ENCODE results near the gene CILP2.

GRCh38 chr19:19508217-19508616 is 29.8 kb upstream of the CILP2 start:
- TF ChIP-seq, protein P1, sequence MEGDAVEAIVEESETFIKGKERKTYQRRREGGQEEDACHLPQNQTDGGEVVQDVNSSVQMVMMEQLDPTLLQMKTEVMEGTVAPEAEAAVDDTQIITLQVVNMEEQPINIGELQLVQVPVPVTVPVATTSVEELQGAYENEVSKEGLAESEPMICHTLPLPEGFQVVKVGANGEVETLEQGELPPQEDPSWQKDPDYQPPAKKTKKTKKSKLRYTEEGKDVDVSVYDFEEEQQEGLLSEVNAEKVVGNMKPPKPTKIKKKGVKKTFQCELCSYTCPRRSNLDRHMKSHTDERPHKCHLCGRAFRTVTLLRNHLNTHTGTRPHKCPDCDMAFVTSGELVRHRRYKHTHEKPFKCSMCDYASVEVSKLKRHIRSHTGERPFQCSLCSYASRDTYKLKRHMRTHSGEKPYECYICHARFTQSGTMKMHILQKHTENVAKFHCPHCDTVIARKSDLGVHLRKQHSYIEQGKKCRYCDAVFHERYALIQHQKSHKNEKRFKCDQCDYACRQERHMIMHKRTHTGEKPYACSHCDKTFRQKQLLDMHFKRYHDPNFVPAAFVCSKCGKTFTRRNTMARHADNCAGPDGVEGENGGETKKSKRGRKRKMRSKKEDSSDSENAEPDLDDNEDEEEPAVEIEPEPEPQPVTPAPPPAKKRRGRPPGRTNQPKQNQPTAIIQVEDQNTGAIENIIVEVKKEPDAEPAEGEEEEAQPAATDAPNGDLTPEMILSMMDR (IDR thresholded peaks at IDR 0.05) = no peak
- TF ChIP-seq EZH2 (IDR thresholded peaks at IDR 0.05) (no peak), EZH2phosphoT487 (IDR thresholded peaks at IDR 0.05) (no peak)

Data from neural progenitor cell (in vitro differentiated cells).